Measurements from ENCODE around the gene TMCC1. TPM values are rescaled to one million over a fixed set of nuclear protein-coding genes. Genes with fewer than 3 reads are reported as not detected.
A peak's percentile ranks its signal among the peaks of the same experiment; 100 is the strongest.

The TMCC1 gene
- total and polyA plus RNA-seq, 2 experiments from 2014 or later: 12.3 to 26.9 TPM

- DNase-seq (ENCODE audit: low read depth in 1 of 2, low spot score in 1 of 2): peak; percentile 89 to 93
- Histone ChIP-seq H3K36me3 (no peaks in the 10 kb centered on the region), H3K9me3 (ENCODE audit: low read depth) (no peaks in the 10 kb centered on the region), H3K27me3 (no peaks in the 10 kb centered on the region), H3K27ac (peak overlapping the region; percentile 57), H3K4me1 (ENCODE audit: low read depth) (peaks cover 8% of the 10 kb centered on the region), H3K4me3 (peak overlapping the region; percentile 37)
- TF ChIP-seq CTCF (IDR thresholded peaks at IDR 0.05; ENCODE audit: low read depth, low read length): no peak
Measured at GRCh38 chr3:129626744-129627349, 266.7 kb downstream of the TMCC1 start.

GRCh38 chr3:129625072-129625874 is 268.2 kb downstream of the TMCC1 start:
- H3K4me3 ChIP-seq: no peak overlapping the region
- TF ChIP-seq CTCF (IDR thresholded peaks at IDR 0.05; ENCODE audit: low read depth, low read length): peak; percentile 21
- DNase-seq (ENCODE audit: low read depth in 1 of 2, low spot score in 1 of 2): no peak
- H3K9me3 ChIP-seq (ENCODE audit: low read depth): no peaks in the 10 kb centered on the region
- H3K36me3 ChIP-seq: no peaks in the 10 kb centered on the region
- H3K27me3 ChIP-seq: no peaks in the 10 kb centered on the region
- no peak overlapping the region for H3K27ac ChIP-seq
- peaks cover 8% of the 10 kb centered on the region for H3K4me1 ChIP-seq (ENCODE audit: low read depth)

- no peak for TF ChIP-seq CTCF (IDR thresholded peaks at IDR 0.05; ENCODE audit: low read depth, low read length)
- Histone ChIP-seq H3K27me3 (no peaks in the 10 kb centered on the region), H3K4me3 (no peak overlapping the region), H3K4me1 (ENCODE audit: low read depth) (peaks cover 8% of the 10 kb centered on the region), H3K9me3 (ENCODE audit: low read depth) (no peaks in the 10 kb centered on the region), H3K27ac (no peak overlapping the region), H3K36me3 (no peaks in the 10 kb centered on the region)
- peak in 1 of 2 donors; percentile 52 for DNase-seq (ENCODE audit: low read depth in 1 of 2, low spot score in 1 of 2)
Measured at GRCh38 chr3:129624347-129625071, 269.0 kb downstream of the TMCC1 start.

GRCh38 chr3:129623447-129624118 is 269.9 kb downstream of the TMCC1 start:
- H3K27me3 ChIP-seq: no peaks in the 10 kb centered on the region
- no peak for TF ChIP-seq CTCF (IDR thresholded peaks at IDR 0.05; ENCODE audit: low read depth, low read length)
- peaks cover 8% of the 10 kb centered on the region for H3K4me1 ChIP-seq (ENCODE audit: low read depth)
- peak in 1 of 2 donors; percentile 68 for DNase-seq (ENCODE audit: low read depth in 1 of 2, low spot score in 1 of 2)
- no peak overlapping the region for H3K4me3 ChIP-seq
- no peaks in the 10 kb centered on the region for H3K9me3 ChIP-seq (ENCODE audit: low read depth)
- no peak overlapping the region for H3K27ac ChIP-seq
- H3K36me3 ChIP-seq: no peaks in the 10 kb centered on the region

GRCh38 chr3:129622933-129623332 is 270.6 kb downstream of the TMCC1 start:
- DNase-seq (ENCODE audit: low read depth in 1 of 2, low spot score in 1 of 2): no peak

More at GRCh38 chr3:129622933-129623332, 270.6 kb downstream of the TMCC1 start:
- Histone ChIP-seq H3K27ac (no peak overlapping the region), H3K27me3 (no peaks in the 10 kb centered on the region), H3K4me3 (no peak overlapping the region), H3K9me3 (ENCODE audit: low read depth) (no peaks in the 10 kb centered on the region), H3K36me3 (no peaks in the 10 kb centered on the region), H3K4me1 (ENCODE audit: low read depth) (peaks cover 5% of the 10 kb centered on the region)
- TF ChIP-seq CTCF (IDR thresholded peaks at IDR 0.05; ENCODE audit: low read depth, low read length): no peak
